Measurements from ENCODE around the gene CCDC197. TPM values are rescaled to one million over a fixed set of nuclear protein-coding genes. Genes with fewer than 3 reads are reported as not detected.

The CCDC197 gene
- total and polyA plus RNA-seq, 3 donors from 2014 or later = 5.6 to 31.0 (median 20.7) TPM

DNA sequence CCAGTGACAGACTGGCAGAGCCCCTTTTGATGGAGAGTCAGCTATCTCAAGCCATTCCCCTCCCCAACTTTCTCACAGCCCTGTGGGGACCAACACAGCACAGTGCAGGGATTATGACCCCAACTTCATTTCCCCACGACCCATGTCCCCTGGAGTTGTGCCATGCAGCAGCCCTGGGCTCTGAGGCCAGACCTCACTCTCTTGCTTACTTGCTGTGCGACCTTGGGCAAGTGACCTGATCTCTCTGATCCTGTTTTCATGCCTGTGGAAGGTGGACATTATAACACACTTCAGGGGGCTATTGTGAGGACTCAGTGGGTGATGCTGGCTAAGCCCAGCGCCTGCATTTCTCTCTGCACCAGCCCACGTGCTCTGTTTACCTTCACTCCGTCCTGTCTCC, 43.1 kb downstream of the CCDC197 start:
- intact Hi-C loops (cut with DNase I; ENCODE audit: low total_unique reads) = no loop called here

DNA sequence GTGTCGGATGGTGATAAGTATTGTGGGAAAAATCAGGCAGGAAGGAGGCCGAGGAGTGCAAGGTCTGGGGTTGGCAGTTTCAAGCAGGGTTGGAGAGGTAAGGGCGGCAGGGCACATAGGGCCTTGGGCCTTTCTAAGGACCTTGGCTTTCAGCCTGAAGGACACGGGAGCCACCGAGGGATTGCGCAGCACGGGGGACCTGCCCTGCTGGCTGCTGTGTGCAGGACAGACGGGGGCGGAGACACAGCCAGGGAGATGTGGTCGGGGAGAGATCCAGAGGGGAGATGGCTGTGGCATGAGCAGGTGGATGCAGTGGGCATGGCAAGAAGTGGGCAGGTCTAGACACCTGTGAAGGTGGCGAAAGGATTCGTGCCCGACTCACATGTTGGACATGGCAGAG, 43.7 kb downstream of the CCDC197 start:
- intact Hi-C loops (cut with DNase I; ENCODE audit: low total_unique reads) = no loop called here
- no peaks in the 10 kb centered on the region for H3K9me3 ChIP-seq

More for the DNA sequence above, 43.1 kb downstream of the CCDC197 start:
- H3K4me1 ChIP-seq = peaks cover 18% of the 10 kb centered on the region
- no peaks in the 10 kb centered on the region for H3K9me3 ChIP-seq
- no peak overlapping the region for H3K27ac ChIP-seq
- TF ChIP-seq, protein P1, sequence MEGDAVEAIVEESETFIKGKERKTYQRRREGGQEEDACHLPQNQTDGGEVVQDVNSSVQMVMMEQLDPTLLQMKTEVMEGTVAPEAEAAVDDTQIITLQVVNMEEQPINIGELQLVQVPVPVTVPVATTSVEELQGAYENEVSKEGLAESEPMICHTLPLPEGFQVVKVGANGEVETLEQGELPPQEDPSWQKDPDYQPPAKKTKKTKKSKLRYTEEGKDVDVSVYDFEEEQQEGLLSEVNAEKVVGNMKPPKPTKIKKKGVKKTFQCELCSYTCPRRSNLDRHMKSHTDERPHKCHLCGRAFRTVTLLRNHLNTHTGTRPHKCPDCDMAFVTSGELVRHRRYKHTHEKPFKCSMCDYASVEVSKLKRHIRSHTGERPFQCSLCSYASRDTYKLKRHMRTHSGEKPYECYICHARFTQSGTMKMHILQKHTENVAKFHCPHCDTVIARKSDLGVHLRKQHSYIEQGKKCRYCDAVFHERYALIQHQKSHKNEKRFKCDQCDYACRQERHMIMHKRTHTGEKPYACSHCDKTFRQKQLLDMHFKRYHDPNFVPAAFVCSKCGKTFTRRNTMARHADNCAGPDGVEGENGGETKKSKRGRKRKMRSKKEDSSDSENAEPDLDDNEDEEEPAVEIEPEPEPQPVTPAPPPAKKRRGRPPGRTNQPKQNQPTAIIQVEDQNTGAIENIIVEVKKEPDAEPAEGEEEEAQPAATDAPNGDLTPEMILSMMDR (IDR thresholded peaks at IDR 0.05) = no peak
- TF ChIP-seq POLR2A (IDR thresholded peaks at IDR 0.05) = no peak
- no peaks in the 10 kb centered on the region for H3K27me3 ChIP-seq
- DNase-seq = no peak
- no peaks in the 10 kb centered on the region for H3K36me3 ChIP-seq (ENCODE audit: low read depth, missing control alignments)
- WGBS, 2 donors = 73 to 83% methylated on average over 5 of the region's 5 CpGs
- H3K4me3 ChIP-seq = no peak overlapping the region

DNA sequence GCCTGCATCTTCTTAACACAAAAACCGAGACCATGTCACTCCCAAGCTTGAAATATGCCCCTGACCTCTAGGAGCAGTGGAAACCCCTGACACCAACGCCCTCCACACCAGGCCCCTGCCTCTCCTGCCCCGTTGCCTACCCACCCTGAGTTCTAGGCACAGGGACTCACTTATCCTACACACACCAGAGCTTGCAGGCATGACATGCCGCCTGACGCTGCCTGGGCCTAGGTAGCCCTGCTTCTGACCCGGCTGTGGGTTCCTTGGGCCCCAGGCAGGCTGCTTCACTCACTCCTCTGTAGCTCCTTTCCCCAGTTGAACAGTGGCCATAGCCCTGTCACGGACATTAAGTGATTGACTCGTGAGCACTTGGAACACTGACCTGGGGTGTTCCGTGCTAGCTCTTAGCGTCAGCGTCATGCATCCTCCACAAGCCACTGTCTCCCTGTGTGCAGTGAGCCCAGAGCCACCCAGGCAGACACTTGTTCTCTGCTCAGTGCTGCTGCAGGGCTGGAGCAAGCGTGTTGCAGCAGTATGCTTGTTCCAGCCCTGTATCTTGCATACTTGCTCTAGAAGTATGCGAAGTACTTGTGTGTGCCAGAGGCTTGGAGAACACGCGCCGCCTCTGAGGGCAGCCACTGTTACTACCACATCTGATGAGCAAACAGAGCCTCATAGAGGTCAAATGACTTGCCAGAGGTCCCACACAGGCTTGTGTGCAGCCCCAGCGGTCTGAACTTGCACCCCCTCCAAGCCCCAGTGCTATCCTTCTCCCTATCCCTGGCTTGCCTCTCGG, 44.6 kb downstream of the CCDC197 start:
- Histone ChIP-seq H3K27me3 (no peaks in the 10 kb centered on the region), H3K4me3 (no peak overlapping the region), H3K4me1 (peaks cover 18% of the 10 kb centered on the region), H3K36me3 (ENCODE audit: low read depth, missing control alignments) (no peaks in the 10 kb centered on the region), H3K9me3 (no peaks in the 10 kb centered on the region), H3K27ac (no peak overlapping the region)
- peak; percentile 68 for DNase-seq
- 59 to 74% methylated on average over 16 to 18 of the region's 18 CpGs for WGBS, 2 donors
- no peak for TF ChIP-seq POLR2A (IDR thresholded peaks at IDR 0.05)
- TF ChIP-seq, protein P1 (IDR thresholded peaks at IDR 0.05) = no peak
- intact Hi-C loops (cut with DNase I; ENCODE audit: low total_unique reads) = no loop called here

More for the DNA sequence above, 43.7 kb downstream of the CCDC197 start:
- Histone ChIP-seq H3K27me3 (no peaks in the 10 kb centered on the region), H3K36me3 (ENCODE audit: low read depth, missing control alignments) (no peaks in the 10 kb centered on the region), H3K4me1 (peaks cover 18% of the 10 kb centered on the region), H3K27ac (no peak overlapping the region), H3K4me3 (no peak overlapping the region)
- no peak for DNase-seq
- WGBS, 2 donors = 76 to 83% methylated on average over 13 of the region's 13 CpGs
- TF ChIP-seq, protein P1 (IDR thresholded peaks at IDR 0.05) = no peak
- no peak for TF ChIP-seq POLR2A (IDR thresholded peaks at IDR 0.05)

DNA sequence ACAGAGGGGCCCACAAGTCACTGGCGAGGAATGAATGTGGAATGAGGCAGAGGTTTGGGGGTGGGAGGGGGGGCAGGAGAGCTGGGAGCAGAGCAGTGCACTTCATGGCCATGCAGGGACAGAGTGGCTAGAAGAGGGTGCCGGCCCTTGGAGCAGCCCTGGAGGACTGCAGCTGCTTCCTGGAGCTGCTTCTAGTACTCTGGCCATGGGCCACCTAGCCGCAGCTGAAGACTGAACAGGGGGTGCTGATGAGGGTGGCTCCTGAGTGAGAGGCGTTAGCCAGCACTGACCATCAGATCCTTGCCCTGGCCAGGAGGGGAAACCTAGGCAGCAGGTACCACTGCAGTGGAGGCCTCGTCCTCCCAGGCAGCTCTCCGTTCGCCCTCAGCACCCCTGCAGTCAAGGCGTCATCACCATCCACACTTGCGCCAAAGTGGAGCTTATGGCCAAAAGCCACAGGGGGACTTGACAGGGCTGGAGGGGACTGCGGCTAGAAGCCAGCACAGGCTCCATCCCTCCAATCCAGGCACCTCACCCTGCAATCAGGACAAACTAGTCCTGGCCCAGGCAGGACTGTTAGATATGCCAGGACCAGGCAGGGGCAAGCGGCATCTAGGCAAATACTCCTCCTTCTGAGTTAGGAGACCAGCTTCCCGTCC, 45.5 kb downstream of the CCDC197 start:
- H3K9me3 ChIP-seq = no peaks in the 10 kb centered on the region
- intact Hi-C loops (cut with DNase I; ENCODE audit: low total_unique reads) = no loop called here
- H3K27me3 ChIP-seq = no peaks in the 10 kb centered on the region
- no peak overlapping the region for H3K4me3 ChIP-seq
- no peak overlapping the region for H3K27ac ChIP-seq
- DNase-seq = no peak
- H3K4me1 ChIP-seq = peaks cover 18% of the 10 kb centered on the region
- no peaks in the 10 kb centered on the region for H3K36me3 ChIP-seq (ENCODE audit: low read depth, missing control alignments)
- TF ChIP-seq, protein P1 (IDR thresholded peaks at IDR 0.05) = no peak
- no peak for TF ChIP-seq POLR2A (IDR thresholded peaks at IDR 0.05)
- 71 to 74% methylated on average over 8 to 12 of the region's 12 CpGs for WGBS, 2 donors

All from testis (tissue), 3 donors.